PC-9 (cell line): Measurements from ENCODE around the gene DHRS13.

Experiments
- CTCF ChIP-seq: fragments of 200-600 bp; sonication (generic); conservative IDR thresholded peaks from 2 replicates; pipeline ENCODE4 v1.6.1; 2017; ENCODE audit warnings: mixed run types, antibody characterized with exemption, mild to moderate bottlenecking, moderate library complexity
- EZH2 ChIP-seq: fragments of 200-600 bp; sonication (generic); IDR thresholded peaks from 2 replicates; pipeline ENCODE4 v1.8.0; 2017; ENCODE audit warnings: antibody characterized with exemption, low read depth

DNA sequence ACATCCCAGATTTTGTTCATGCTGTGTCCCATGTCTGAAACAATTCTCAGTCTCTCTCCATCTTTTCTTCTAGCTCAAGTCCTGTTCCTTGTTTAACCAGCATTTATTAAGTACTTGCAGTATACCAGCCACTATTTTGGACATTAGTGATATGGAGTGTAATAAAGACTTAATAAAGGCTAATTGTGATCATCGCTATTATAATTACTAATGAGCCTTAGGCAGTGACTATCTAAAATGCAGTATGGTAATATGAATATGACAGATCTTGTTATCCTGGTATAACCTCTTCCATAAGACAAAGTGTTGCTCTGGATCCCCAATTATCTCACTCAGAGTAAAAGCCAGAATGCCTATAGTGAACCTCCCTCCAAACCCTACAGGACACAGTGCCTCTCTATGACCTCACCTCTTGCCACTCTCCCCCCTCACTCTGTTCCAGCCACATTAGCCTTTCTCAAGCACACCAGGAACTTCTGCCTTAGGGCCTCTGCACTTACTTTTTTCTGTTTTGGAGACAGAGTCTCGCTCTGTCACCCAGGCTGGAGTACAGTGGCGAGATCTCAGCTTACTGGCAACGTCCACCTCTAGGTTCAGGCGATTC, 3.6 kb downstream of the DHRS13 start:
- TF ChIP-seq EZH2 (no peak), CTCF (no peak)
